Panc1 (cell line): ENCODE data around the gene RAP2C. TPM values are rescaled to one million over a fixed set of nuclear protein-coding genes. Genes with fewer than 3 reads are reported as not detected.
"Not testable (repeated sequence)": the region's sequence is repeated elsewhere in the genome, so short reads cannot be mapped to it uniquely, and the experiment has no call there.

Experiments
- ATAC-seq: fragments of 200-7000 bp; cut with Tn5 transposase; 2 replicates; pipeline ENCODE4 v1.9.1; 2020; ENCODE audit warnings: mild to moderate bottlenecking, moderate library complexity
- BruUV-seq: library from RNA; stranded (reverse); fragments of 400-500 nt; replicated peaks from 2 replicates; lab custom pipeline; 2021; lab: Mats Ljungman, UMichigan
- CTCF ChIA-PET: fragments of 300-600 bp; sonication (Branson Sonifier 250); formaldehyde crosslinking; loops from one replicate; lab custom pipeline; 2022; ENCODE audit warnings: antibody characterized with exemption; lab: Charles Lee
- POLR2A ChIA-PET: fragments of 300-600 bp; sonication (Branson Sonifier 250); formaldehyde crosslinking; loops from one replicate; lab custom pipeline; 2022; ENCODE audit warnings: antibody characterized with exemption; lab: Charles Lee
- DNase-seq: peaks from one replicate; pipeline ENCODE4 v3.0.0-alpha.2; 2010; ENCODE audit warnings: low read depth, low spot score
- H3K27ac ChIP-seq: 2 replicates; pipeline ENCODE4 v1.5.1; 2011; ENCODE audit warnings: mild to moderate bottlenecking, low read length, inconsistent platforms
- H3K27me3 ChIP-seq: fragments of 200-500 bp; sonication (Bioruptor generic); 2 replicates; pipeline ENCODE4 v1.6.0; 2014; ENCODE audit warnings: low read length, inconsistent platforms; ENCODE audit not compliant: control insufficient read depth, insufficient read depth
- H3K36me3 ChIP-seq: fragments of 200-500 bp; sonication (Bioruptor generic); 2 replicates; pipeline ENCODE4 v1.5.1; 2014; ENCODE audit warnings: inconsistent platforms, mild to moderate bottlenecking, low read length, moderate library complexity; ENCODE audit not compliant: control insufficient read depth, insufficient read depth
- H3K4me1 ChIP-seq: 2 replicates; pipeline ENCODE4 v1.5.1; 2011; ENCODE audit warnings: inconsistent platforms, mild to moderate bottlenecking, low read length, moderate library complexity; ENCODE audit not compliant: control insufficient read depth, insufficient read depth
- H3K4me3 ChIP-seq, 2 experiments: 2 replicates each; pipeline ENCODE4 v1.5.1; 2011 to 2012; ENCODE audit warnings: low read depth in 2 of 2, low read length in 2 of 2, mild to moderate bottlenecking in 2 of 2, inconsistent platforms in 1 of 2, moderate library complexity in 1 of 2
- H3K9me3 ChIP-seq: fragments of 200-500 bp; sonication (Bioruptor generic); 2 replicates; pipeline ENCODE4 v1.5.1; 2014; ENCODE audit warnings: low read depth, mild to moderate bottlenecking, inconsistent platforms, low read length, moderate library complexity; ENCODE audit not compliant: control insufficient read depth, insufficient read depth
- POLR2AphosphoS5 ChIP-seq: IDR thresholded peaks from 2 replicates; pipeline ENCODE4 v1.6.1; 2012; ENCODE audit warnings: mild to moderate bottlenecking, low read depth, low read length, moderate library complexity
- SIN3A ChIP-seq: IDR thresholded peaks from 2 replicates; pipeline ENCODE4 v1.6.1; 2012; ENCODE audit warnings: low read depth, mild to moderate bottlenecking, low read length, moderate library complexity, borderline replicate concordance; ENCODE audit not compliant: insufficient read depth
- TCF7L2 ChIP-seq: IDR thresholded peaks from 2 replicates; pipeline ENCODE4 v1.6.1; 2011; ENCODE audit warnings: mild to moderate bottlenecking, low read depth, low read length, inconsistent platforms
- in situ Hi-C: cut with HindIII; loops from 2 replicates; pipeline ENCODE4 v1.10.0; 2016; ENCODE audit warnings: low sequenced_read_pairs, low pct_unique_long_range_greater_than_20kb
- intact Hi-C: fragments of 100-400 bp; cut with micrococcal nuclease; formaldehyde crosslinking; loops from one replicate; pipeline ENCODE4 v1.10.0; 2022; ENCODE audit not compliant: unreplicated experiment
- total RNA-seq: library from RNA; stranded (reverse); gene quantifications from one replicate; pipeline ENCODE4 v1.2.1, GENCODE V29; 2021; ENCODE audit not compliant: unreplicated experiment
- TF ChIP-seq, protein P1 (sequence below): fragments of 450-650 bp; IDR thresholded peaks from 2 replicates; pipeline ENCODE4 v1.5.1; 2017; ENCODE audit warnings: mild to moderate bottlenecking
- TF ChIP-seq, protein P2 (sequence below), 2 experiments: IDR thresholded peaks; 2 replicates each; pipeline ENCODE4 v1.6.1; 2011 to 2012; ENCODE audit warnings: low read depth in 2 of 2, control low read depth in 1 of 2, low read length in 1 of 2, mild to moderate bottlenecking in 1 of 2, moderate library complexity in 1 of 2; ENCODE audit not compliant: insufficient read depth in 1 of 2

The RAP2C gene
- total RNA-seq, 1 experiment from 2014 or later: 36.2 TPM

DNA sequence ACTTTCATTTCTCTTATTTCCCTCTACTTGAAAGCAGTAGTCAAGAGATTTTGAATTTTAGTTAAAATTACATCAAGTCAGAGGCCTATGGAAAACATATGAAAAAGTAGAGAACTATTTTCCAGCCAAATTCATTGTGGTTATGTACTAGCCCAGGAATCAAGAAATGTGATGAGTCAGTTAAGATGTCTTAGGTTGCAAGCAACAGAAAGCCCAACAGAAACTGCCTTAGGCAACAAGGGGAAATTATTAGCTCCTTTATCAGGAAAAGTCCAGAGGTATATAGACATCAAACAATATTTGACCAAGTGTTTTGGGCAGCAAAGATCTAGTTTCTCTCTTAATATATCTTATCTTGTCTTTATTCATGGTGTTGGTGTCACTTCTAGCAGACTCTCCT is 53.6 kb downstream of the RAP2C start:
- no TSS peak for BruUV-seq
- CTCF ChIA-PET: no interaction called here
- H3K4me1 ChIP-seq: no peaks in the 10 kb centered on the region
- in situ Hi-C loops: no loop called here
- H3K36me3 ChIP-seq: no peaks in the 10 kb centered on the region
- no peak overlapping the region for H3K4me3 ChIP-seq
- POLR2A ChIA-PET: no interaction called here
- ATAC-seq (no peak), DNase-seq (no peak)
- H3K27me3 ChIP-seq: no peaks in the 10 kb centered on the region
- H3K27ac ChIP-seq: no peak overlapping the region
- TF ChIP-seq SIN3A (no peak), POLR2AphosphoS5 (no peak), TCF7L2 (no peak)
- TF ChIP-seq, protein P1, sequence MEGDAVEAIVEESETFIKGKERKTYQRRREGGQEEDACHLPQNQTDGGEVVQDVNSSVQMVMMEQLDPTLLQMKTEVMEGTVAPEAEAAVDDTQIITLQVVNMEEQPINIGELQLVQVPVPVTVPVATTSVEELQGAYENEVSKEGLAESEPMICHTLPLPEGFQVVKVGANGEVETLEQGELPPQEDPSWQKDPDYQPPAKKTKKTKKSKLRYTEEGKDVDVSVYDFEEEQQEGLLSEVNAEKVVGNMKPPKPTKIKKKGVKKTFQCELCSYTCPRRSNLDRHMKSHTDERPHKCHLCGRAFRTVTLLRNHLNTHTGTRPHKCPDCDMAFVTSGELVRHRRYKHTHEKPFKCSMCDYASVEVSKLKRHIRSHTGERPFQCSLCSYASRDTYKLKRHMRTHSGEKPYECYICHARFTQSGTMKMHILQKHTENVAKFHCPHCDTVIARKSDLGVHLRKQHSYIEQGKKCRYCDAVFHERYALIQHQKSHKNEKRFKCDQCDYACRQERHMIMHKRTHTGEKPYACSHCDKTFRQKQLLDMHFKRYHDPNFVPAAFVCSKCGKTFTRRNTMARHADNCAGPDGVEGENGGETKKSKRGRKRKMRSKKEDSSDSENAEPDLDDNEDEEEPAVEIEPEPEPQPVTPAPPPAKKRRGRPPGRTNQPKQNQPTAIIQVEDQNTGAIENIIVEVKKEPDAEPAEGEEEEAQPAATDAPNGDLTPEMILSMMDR: no peak
- TF ChIP-seq, protein P2, sequence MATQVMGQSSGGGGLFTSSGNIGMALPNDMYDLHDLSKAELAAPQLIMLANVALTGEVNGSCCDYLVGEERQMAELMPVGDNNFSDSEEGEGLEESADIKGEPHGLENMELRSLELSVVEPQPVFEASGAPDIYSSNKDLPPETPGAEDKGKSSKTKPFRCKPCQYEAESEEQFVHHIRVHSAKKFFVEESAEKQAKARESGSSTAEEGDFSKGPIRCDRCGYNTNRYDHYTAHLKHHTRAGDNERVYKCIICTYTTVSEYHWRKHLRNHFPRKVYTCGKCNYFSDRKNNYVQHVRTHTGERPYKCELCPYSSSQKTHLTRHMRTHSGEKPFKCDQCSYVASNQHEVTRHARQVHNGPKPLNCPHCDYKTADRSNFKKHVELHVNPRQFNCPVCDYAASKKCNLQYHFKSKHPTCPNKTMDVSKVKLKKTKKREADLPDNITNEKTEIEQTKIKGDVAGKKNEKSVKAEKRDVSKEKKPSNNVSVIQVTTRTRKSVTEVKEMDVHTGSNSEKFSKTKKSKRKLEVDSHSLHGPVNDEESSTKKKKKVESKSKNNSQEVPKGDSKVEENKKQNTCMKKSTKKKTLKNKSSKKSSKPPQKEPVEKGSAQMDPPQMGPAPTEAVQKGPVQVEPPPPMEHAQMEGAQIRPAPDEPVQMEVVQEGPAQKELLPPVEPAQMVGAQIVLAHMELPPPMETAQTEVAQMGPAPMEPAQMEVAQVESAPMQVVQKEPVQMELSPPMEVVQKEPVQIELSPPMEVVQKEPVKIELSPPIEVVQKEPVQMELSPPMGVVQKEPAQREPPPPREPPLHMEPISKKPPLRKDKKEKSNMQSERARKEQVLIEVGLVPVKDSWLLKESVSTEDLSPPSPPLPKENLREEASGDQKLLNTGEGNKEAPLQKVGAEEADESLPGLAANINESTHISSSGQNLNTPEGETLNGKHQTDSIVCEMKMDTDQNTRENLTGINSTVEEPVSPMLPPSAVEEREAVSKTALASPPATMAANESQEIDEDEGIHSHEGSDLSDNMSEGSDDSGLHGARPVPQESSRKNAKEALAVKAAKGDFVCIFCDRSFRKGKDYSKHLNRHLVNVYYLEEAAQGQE (IDR thresholded peaks at IDR 0.05; ENCODE audit: insufficient read depth in 1 of 2, low read depth in 2 of 2, low read length in 1 of 2): no peak
- intact Hi-C loops: no loop called here
- H3K9me3 ChIP-seq: no peaks in the 10 kb centered on the region

DNA sequence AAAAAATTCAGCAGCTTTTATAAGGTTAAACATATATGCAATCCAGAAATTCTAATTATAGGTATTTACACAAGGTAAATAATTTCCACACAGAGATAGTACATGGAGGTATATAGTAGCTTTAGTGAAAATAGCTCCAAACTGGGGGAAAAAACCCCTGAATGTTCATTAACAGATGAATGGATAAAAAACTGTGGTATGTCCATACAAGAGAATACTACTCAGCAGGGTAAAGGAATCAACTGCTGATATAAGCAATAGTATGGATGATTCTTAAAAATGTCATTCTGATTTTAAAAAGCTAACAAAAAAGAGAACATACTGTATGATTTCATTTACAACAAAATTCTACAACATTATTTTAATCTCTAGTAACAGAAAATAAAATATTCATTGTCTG is 54.2 kb downstream of the RAP2C start:
- CTCF ChIA-PET: no interaction called here
- POLR2A ChIA-PET: no interaction called here
- TF ChIP-seq, protein P2 (IDR thresholded peaks at IDR 0.05; ENCODE audit: insufficient read depth in 1 of 2, low read depth in 2 of 2, low read length in 1 of 2): no peak
- no peak for TF ChIP-seq POLR2AphosphoS5
- TF ChIP-seq, protein P1: no peak
- TF ChIP-seq SIN3A: no peak
- no peak for TF ChIP-seq TCF7L2
- intact Hi-C loops (no loop called here), in situ Hi-C loops (no loop called here)
- no peak overlapping the region for H3K4me3 ChIP-seq
- H3K27ac ChIP-seq: no peak overlapping the region
- no peaks in the 10 kb centered on the region for H3K9me3 ChIP-seq
- H3K36me3 ChIP-seq: no peaks in the 10 kb centered on the region
- ATAC-seq (no peak), DNase-seq (no peak)
- H3K27me3 ChIP-seq: no peaks in the 10 kb centered on the region
- no peaks in the 10 kb centered on the region for H3K4me1 ChIP-seq
- BruUV-seq: no TSS peak

DNA sequence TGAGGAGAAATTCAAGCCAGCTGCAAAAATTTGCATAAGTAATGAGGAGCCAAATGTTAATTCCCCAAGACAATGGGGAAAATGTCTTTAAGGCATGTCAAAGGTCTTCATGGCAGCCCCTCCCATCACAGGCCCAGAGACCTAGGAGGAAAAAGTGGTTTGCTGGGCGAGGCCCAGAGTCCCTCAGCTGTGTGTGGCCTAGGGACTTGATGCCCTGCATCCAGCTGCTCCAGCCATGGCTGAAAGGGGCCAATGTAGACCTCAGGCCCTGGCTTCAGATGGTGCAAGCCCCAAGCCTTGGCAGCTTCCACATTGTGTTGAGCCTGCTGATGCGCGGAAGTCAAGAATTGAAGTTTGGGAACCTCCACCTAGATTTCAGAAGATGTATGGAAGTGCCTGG is 56.2 kb downstream of the RAP2C start:
- CTCF ChIA-PET, in situ Hi-C loops, H3K27ac ChIP-seq, ATAC-seq, DNase-seq, POLR2A ChIA-PET, H3K27me3 ChIP-seq, H3K4me1 ChIP-seq, intact Hi-C loops, H3K4me3 ChIP-seq, BruUV-seq, H3K36me3 ChIP-seq, H3K9me3 ChIP-seq: not testable (repeated sequence)
